OCI-LY7 (cell line): Measurements from ENCODE around the gene MPV17L2. TPM values are rescaled to one million over a fixed set of nuclear protein-coding genes. Genes with fewer than 3 reads are reported as not detected.

ENCODE experiments used
- BruUV-seq: library from RNA; stranded (reverse); fragments of 400-500 nt; replicated peaks from 2 replicates; lab custom pipeline; 2021; lab: Mats Ljungman, UMichigan
- CTCF ChIA-PET: fragments of 300-600 bp; sonication (Branson Sonifier 250); formaldehyde crosslinking; loops from one replicate; lab custom pipeline; 2022; ENCODE audit warnings: antibody characterized with exemption; ENCODE audit not compliant: unreplicated experiment; lab: Charles Lee
- POLR2A ChIA-PET: fragments of 300-600 bp; sonication (Branson Sonifier 250); formaldehyde crosslinking; loops from one replicate; lab custom pipeline; 2022; ENCODE audit warnings: antibody characterized with exemption; lab: Charles Lee
- DNase-seq: peaks from one replicate; pipeline ENCODE4 v3.0.0-alpha.2; 2015; ENCODE audit warnings: low spot score
- H2AFZ ChIP-seq: fragments of 200-600 bp; sonication (generic), shearing (Covaris generic); 2 replicates; pipeline ENCODE4 v1.6.1; 2014; ENCODE audit warnings: mild to moderate bottlenecking, antibody characterized with exemption, low read length, moderate library complexity
- H3K27ac ChIP-seq: fragments of 200-600 bp; sonication (generic); 2 replicates; pipeline ENCODE4 v1.5.1; 2014; ENCODE audit warnings: mixed run types, low read depth, mild to moderate bottlenecking, moderate library complexity, low read length, inconsistent platforms; ENCODE audit not compliant: poor library complexity, severe bottlenecking
- H3K36me3 ChIP-seq: fragments of 200-600 bp; sonication (generic); 2 replicates; pipeline ENCODE4 v1.6.1; 2014; ENCODE audit warnings: mild to moderate bottlenecking, antibody characterized with exemption, low read length, moderate library complexity, mixed read lengths; ENCODE audit not compliant: insufficient read depth
- H3K4me1 ChIP-seq: fragments of 200-600 bp; sonication (generic); 2 replicates; pipeline ENCODE4 v1.5.1; 2014; ENCODE audit warnings: mild to moderate bottlenecking, low read length; ENCODE audit not compliant: insufficient read depth, poor library complexity, severe bottlenecking
- H3K4me2 ChIP-seq: fragments of 200-600 bp; sonication (generic); 2 replicates; pipeline ENCODE4 v1.6.1; 2014; ENCODE audit warnings: mild to moderate bottlenecking, low read length
- H3K4me3 ChIP-seq: fragments of 200-600 bp; sonication (generic); 2 replicates; pipeline ENCODE4 v1.5.1; 2014; ENCODE audit warnings: mild to moderate bottlenecking, low read depth, low read length; ENCODE audit not compliant: poor library complexity, severe bottlenecking
- H3K79me2 ChIP-seq: fragments of 200-600 bp; sonication (generic); 2 replicates; pipeline ENCODE4 v1.6.1; 2016; ENCODE audit warnings: low read depth, mild to moderate bottlenecking, low read length, moderate library complexity, mixed read lengths; ENCODE audit not compliant: insufficient read depth
- H3K9me2 ChIP-seq: fragments of 200-600 bp; sonication (generic); 2 replicates; pipeline ENCODE4 v1.6.1; 2016; ENCODE audit warnings: mild to moderate bottlenecking, low read length, mixed read lengths; ENCODE audit not compliant: insufficient read depth
- H3K9me3 ChIP-seq: fragments of 200-600 bp; sonication (generic); 2 replicates; pipeline ENCODE4 v1.6.1; 2014; ENCODE audit warnings: mild to moderate bottlenecking, mixed run types, low read length, mixed read lengths
- H4K20me1 ChIP-seq: fragments of 200-600 bp; sonication (generic); 2 replicates; pipeline ENCODE4 v1.6.1; 2014; ENCODE audit warnings: mild to moderate bottlenecking, antibody characterized with exemption, low read length, moderate library complexity, mixed read lengths; ENCODE audit not compliant: insufficient read depth
- EZH2phosphoT487 ChIP-seq: fragments of 200-600 bp; sonication (generic); IDR thresholded peaks from 2 replicates; pipeline ENCODE4 v1.6.1; 2018; ENCODE audit warnings: low read depth, borderline replicate concordance, mild to moderate bottlenecking, mixed run types, antibody characterized with exemption, low read length, moderate library complexity, mixed read lengths
- intact Hi-C: fragments of 100-400 bp; cut with micrococcal nuclease; formaldehyde crosslinking; loops from one replicate; pipeline ENCODE4 v1.10.0; 2022; ENCODE audit not compliant: unreplicated experiment
- total RNA-seq, 2 experiments: library from RNA; depleted of rRNA in 1 of 2; stranded (reverse); fragments of >200 nt in 1 of 2; shearing (Covaris generic) in 1 of 2; gene quantifications; 2 replicates each; pipeline ENCODE4 v1.2.3, GENCODE V29; 2014 to 2022
- TF ChIP-seq, protein P1 (sequence below): fragments of 200-600 bp; sonication (generic); conservative IDR thresholded peaks from 2 replicates; pipeline ENCODE4 v1.5.1; 2014; ENCODE audit warnings: mild to moderate bottlenecking, antibody characterized with exemption, low read length, moderate library complexity, mixed read lengths

Gene MPV17L2
- total RNA-seq, 2 experiments from 2014 or later = 22.6 to 23.7 TPM

DNA sequence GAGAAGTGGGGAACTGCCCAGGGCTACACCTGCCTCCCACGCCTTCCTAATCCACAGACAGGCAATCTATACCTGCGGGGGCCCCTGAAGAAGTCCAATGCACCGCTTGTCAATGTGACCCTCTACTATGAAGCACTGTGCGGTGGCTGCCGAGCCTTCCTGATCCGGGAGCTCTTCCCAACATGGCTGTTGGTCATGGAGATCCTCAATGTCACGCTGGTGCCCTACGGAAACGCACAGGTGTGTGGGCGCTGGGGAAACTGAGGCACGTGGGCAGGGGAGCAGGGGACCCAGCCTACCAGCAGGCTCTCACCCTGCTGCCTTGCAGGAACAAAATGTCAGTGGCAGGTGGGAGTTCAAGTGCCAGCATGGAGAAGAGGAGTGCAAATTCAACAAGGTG is 18.0 kb upstream of the MPV17L2 start:
- peaks cover 50% of the 10 kb centered on the region for H3K4me1 ChIP-seq
- POLR2A ChIA-PET = interaction anchor here (0.7 to 1.0 kb wide), 3 partner anchors 8 to 17 kb away, joined by 3 to 4 read pairs (median 3); no protein-coding TSS in a partner anchor

GRCh38 chr19:18176367-18177310 is 16.4 kb upstream of the MPV17L2 start:
- Histone ChIP-seq H3K4me2 (peak overlapping the region; percentile 18; the same call in 1 of the 2 replicates), H3K4me1 (peaks cover 48% of the 10 kb centered on the region), H2AFZ (no peak overlapping the region), H3K4me3 (no peak overlapping the region), H3K27ac (no peak overlapping the region), H3K36me3 (peaks cover 42% of the 10 kb centered on the region), H3K9me2 (no peaks in the 10 kb centered on the region), H4K20me1 (peaks cover 6% of the 10 kb centered on the region; the same call in 1 of the 2 replicates), H3K79me2 (peaks cover 24% of the 10 kb centered on the region), H3K9me3 (no peaks in the 10 kb centered on the region)
- intact Hi-C loops = no loop called here
- no peak for DNase-seq
- POLR2A ChIA-PET = no interaction called here
- TF ChIP-seq EZH2phosphoT487 = no peak
- TF ChIP-seq, protein P1, sequence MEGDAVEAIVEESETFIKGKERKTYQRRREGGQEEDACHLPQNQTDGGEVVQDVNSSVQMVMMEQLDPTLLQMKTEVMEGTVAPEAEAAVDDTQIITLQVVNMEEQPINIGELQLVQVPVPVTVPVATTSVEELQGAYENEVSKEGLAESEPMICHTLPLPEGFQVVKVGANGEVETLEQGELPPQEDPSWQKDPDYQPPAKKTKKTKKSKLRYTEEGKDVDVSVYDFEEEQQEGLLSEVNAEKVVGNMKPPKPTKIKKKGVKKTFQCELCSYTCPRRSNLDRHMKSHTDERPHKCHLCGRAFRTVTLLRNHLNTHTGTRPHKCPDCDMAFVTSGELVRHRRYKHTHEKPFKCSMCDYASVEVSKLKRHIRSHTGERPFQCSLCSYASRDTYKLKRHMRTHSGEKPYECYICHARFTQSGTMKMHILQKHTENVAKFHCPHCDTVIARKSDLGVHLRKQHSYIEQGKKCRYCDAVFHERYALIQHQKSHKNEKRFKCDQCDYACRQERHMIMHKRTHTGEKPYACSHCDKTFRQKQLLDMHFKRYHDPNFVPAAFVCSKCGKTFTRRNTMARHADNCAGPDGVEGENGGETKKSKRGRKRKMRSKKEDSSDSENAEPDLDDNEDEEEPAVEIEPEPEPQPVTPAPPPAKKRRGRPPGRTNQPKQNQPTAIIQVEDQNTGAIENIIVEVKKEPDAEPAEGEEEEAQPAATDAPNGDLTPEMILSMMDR = no peak
- CTCF ChIA-PET = no interaction called here
- no TSS peak for BruUV-seq

More for the DNA sequence above, 18.0 kb upstream of the MPV17L2 start:
- no peak for TF ChIP-seq EZH2phosphoT487
- TF ChIP-seq, protein P1 = no peak
- DNase-seq = no peak
- Histone ChIP-seq H3K27ac (peak overlapping the region; percentile 93), H3K9me3 (no peaks in the 10 kb centered on the region), H3K4me3 (peak overlapping the region; percentile 88), H4K20me1 (peaks cover 6% of the 10 kb centered on the region; the same call in 1 of the 2 replicates), H3K79me2 (peaks cover 24% of the 10 kb centered on the region), H2AFZ (no peak overlapping the region), H3K36me3 (peaks cover 42% of the 10 kb centered on the region), H3K9me2 (no peaks in the 10 kb centered on the region), H3K4me2 (peak overlapping the region; percentile 100)
- no TSS peak for BruUV-seq
- intact Hi-C loops = no loop called here
- CTCF ChIA-PET = no interaction called here

- H2AFZ ChIP-seq = no peak overlapping the region
- H3K79me2 ChIP-seq = peaks cover 13% of the 10 kb centered on the region
- intact Hi-C loops = no loop called here
- no peak overlapping the region for H3K4me3 ChIP-seq
- ChIA-PET POLR2A (no interaction called here), CTCF (no interaction called here)
- H3K9me2 ChIP-seq = no peaks in the 10 kb centered on the region
- H4K20me1 ChIP-seq = peaks cover 6% of the 10 kb centered on the region; the same call in 1 of the 2 replicates
- H3K27ac ChIP-seq = no peak overlapping the region
- no TSS peak for BruUV-seq
- H3K9me3 ChIP-seq = no peaks in the 10 kb centered on the region
- H3K36me3 ChIP-seq = peaks cover 46% of the 10 kb centered on the region
- peaks cover 27% of the 10 kb centered on the region for H3K4me1 ChIP-seq
- no peak overlapping the region for H3K4me2 ChIP-seq
- TF ChIP-seq, protein P1 = no peak
- TF ChIP-seq EZH2phosphoT487 = no peak
- no peak for DNase-seq
Observed at GRCh38 chr19:18179957-18180356, 13.1 kb upstream of the MPV17L2 start.
